DOHH2 (cell line): ENCODE measurements around the gene MYL12A.

Experiments used
- H3F3A ChIP-seq: fragments of 200-600 bp; sonication (generic), shearing (Covaris generic); 2 replicates; pipeline ENCODE4 v1.6.0; 2016; ENCODE audit warnings: antibody characterized with exemption, mild to moderate bottlenecking; ENCODE audit not compliant: control insufficient read depth, insufficient read depth
- H3K27ac ChIP-seq: fragments of 200-600 bp; sonication (generic); 2 replicates; pipeline ENCODE4 v1.5.1; 2014; ENCODE audit warnings: low read depth, mild to moderate bottlenecking, low read length, moderate library complexity
- H3K27me3 ChIP-seq: fragments of 200-600 bp; sonication (generic); 2 replicates; pipeline ENCODE4 v1.6.1; 2014; ENCODE audit warnings: mild to moderate bottlenecking, low read length, mixed read lengths; ENCODE audit not compliant: control insufficient read depth
- H3K36me3 ChIP-seq: fragments of 200-600 bp; sonication (generic); 2 replicates; pipeline ENCODE4 v1.6.1; 2014; ENCODE audit warnings: mild to moderate bottlenecking, low read length, moderate library complexity, mixed read lengths; ENCODE audit not compliant: control insufficient read depth
- H3K4me1 ChIP-seq: fragments of 200-600 bp; sonication (generic); 2 replicates; pipeline ENCODE4 v1.6.1; 2014; ENCODE audit warnings: mild to moderate bottlenecking, low read length, mixed read lengths; ENCODE audit not compliant: control insufficient read depth
- H3K4me2 ChIP-seq: fragments of 200-600 bp; sonication (generic); 2 replicates; pipeline ENCODE4 v1.6.0; 2014; ENCODE audit warnings: mild to moderate bottlenecking, low read length, moderate library complexity
- H3K4me3 ChIP-seq: fragments of 200-600 bp; sonication (generic); 2 replicates; pipeline ENCODE4 v1.5.1; 2014; ENCODE audit warnings: mild to moderate bottlenecking, low read length, mixed read lengths
- H3K79me2 ChIP-seq: fragments of 200-600 bp; sonication (generic); 2 replicates; pipeline ENCODE4 v1.6.1; 2014; ENCODE audit warnings: mild to moderate bottlenecking, low read length, mixed read lengths; ENCODE audit not compliant: control insufficient read depth
- H3K9me2 ChIP-seq: fragments of 200-600 bp; sonication (generic); replicated peaks from 2 replicates; pipeline ENCODE4 v1.6.1; 2014; ENCODE audit warnings: mild to moderate bottlenecking, low read length, mixed read lengths; ENCODE audit not compliant: control insufficient read depth
- H3K9me3 ChIP-seq: fragments of 200-600 bp; sonication (generic); 2 replicates; pipeline ENCODE4 v1.6.1; 2014; ENCODE audit warnings: antibody characterized with exemption, low read length, mixed read lengths; ENCODE audit not compliant: control insufficient read depth, insufficient read depth
- H4K20me1 ChIP-seq: fragments of 200-600 bp; sonication (generic); 2 replicates; pipeline ENCODE4 v1.6.0; 2014; ENCODE audit warnings: low read depth, mild to moderate bottlenecking, antibody characterized with exemption, low read length, moderate library complexity; ENCODE audit not compliant: control insufficient read depth, insufficient read depth
- EZH2phosphoT487 ChIP-seq: fragments of 200-600 bp; sonication (generic); IDR thresholded peaks from 2 replicates; pipeline ENCODE4 v1.6.1; 2017; ENCODE audit warnings: borderline replicate concordance, mild to moderate bottlenecking, antibody characterized with exemption, low read length, moderate library complexity, mixed read lengths
- TF ChIP-seq, protein P1 (sequence below): fragments of 200-600 bp; sonication (generic); IDR thresholded peaks from one replicate; pipeline ENCODE4 v1.5.1; 2014; ENCODE audit warnings: antibody characterized with exemption, mild to moderate bottlenecking, low read depth, low read length; ENCODE audit not compliant: poor library complexity, severe bottlenecking

The MYL12A gene

DNA sequence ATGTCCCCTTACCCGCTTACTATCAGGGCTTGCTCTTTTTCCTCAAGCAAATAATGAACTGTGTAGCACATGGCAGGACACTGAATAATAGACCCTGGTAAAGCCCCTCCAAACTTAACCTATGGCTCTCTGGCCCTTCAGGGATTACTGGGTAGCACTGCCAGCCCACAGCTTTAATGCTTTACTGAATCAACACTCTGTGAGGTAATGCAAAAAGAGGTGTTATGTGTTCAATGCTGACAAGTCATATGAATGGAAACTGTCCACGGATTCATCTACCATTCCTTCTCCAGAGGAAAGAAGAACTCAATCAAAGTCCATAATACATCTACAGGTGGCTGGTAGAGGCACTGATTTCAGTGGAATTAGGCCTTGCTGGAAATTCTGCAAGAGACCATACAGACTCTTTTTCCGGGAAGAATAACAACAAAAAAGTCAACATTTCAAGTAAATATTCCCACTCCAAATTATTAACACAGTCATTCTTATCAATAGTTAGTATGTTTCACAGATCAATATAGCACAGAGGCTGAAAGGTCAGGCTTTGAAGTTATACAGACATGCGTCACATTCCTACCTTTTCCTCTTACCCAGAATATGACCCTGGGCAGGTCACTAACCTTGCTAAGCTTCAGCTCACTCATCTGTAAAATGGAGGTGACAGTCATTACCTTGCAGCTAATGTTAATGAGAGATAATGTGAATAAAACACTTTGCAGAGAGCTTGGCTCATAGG is 14.0 kb upstream of the MYL12A start:
- H4K20me1 ChIP-seq, result no peaks in the 10 kb centered on the region
- no peaks in the 10 kb centered on the region for H3K36me3 ChIP-seq
- H3F3A ChIP-seq, result no peaks in the 10 kb centered on the region
- no peaks in the 10 kb centered on the region for H3K27me3 ChIP-seq
- H3K27ac ChIP-seq, result no peak overlapping the region
- TF ChIP-seq, protein P1, sequence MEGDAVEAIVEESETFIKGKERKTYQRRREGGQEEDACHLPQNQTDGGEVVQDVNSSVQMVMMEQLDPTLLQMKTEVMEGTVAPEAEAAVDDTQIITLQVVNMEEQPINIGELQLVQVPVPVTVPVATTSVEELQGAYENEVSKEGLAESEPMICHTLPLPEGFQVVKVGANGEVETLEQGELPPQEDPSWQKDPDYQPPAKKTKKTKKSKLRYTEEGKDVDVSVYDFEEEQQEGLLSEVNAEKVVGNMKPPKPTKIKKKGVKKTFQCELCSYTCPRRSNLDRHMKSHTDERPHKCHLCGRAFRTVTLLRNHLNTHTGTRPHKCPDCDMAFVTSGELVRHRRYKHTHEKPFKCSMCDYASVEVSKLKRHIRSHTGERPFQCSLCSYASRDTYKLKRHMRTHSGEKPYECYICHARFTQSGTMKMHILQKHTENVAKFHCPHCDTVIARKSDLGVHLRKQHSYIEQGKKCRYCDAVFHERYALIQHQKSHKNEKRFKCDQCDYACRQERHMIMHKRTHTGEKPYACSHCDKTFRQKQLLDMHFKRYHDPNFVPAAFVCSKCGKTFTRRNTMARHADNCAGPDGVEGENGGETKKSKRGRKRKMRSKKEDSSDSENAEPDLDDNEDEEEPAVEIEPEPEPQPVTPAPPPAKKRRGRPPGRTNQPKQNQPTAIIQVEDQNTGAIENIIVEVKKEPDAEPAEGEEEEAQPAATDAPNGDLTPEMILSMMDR, result no peak
- TF ChIP-seq EZH2phosphoT487, result no peak
- no peaks in the 10 kb centered on the region for H3K4me1 ChIP-seq
- H3K4me3 ChIP-seq, result no peak overlapping the region
- H3K4me2 ChIP-seq, result no peak overlapping the region
- no peaks in the 10 kb centered on the region for H3K79me2 ChIP-seq
- no peaks in the 10 kb centered on the region for H3K9me2 ChIP-seq
- no peaks in the 10 kb centered on the region for H3K9me3 ChIP-seq

DNA sequence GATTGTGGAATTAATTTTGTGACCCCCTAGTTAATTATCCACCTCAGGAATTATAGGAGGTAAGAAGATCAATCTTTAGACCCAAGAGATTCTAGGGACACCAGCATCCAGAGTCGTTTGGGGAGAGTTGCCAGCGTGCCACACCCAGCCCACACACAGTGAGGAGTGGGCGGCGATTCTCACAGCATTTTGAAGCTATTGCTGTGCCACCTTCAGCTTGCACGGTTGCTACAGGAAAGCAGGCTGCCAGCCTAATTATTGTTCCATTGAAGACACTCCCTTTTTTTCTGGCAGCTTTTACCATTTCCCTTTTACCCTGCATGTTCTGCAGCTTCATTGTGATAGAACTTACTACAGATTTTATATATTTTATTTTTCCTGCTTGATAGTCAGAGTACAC is 13.1 kb upstream of the MYL12A start:
- Histone ChIP-seq H3K9me2 (no peaks in the 10 kb centered on the region), H3K27ac (no peak overlapping the region), H3K79me2 (no peaks in the 10 kb centered on the region), H3K36me3 (no peaks in the 10 kb centered on the region), H3F3A (no peaks in the 10 kb centered on the region), H3K4me1 (no peaks in the 10 kb centered on the region), H4K20me1 (no peaks in the 10 kb centered on the region), H3K27me3 (no peaks in the 10 kb centered on the region), H3K4me2 (no peak overlapping the region), H3K9me3 (no peaks in the 10 kb centered on the region), H3K4me3 (no peak overlapping the region)
- TF ChIP-seq, protein P1, result no peak
- no peak for TF ChIP-seq EZH2phosphoT487

DNA sequence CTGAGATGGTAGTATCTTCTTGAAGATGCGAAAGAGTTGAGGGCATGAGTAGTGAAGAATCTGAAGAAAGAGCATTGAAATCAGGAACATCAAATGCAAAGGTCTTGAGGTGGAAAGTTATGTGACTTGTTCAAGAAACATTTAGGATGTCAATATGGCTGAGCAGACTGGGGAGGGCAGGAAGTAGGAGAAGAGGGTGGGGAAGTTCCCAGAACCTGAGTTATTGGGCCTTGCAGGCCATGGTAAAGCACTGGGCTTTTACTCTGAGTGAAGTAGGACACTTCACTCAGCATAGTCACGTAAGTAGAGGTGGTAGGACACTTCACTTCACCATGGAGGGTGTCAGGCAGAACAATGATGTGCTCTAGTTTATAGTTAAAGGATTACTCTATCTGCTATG is 11.8 kb upstream of the MYL12A start:
- Histone ChIP-seq H3K79me2 (no peaks in the 10 kb centered on the region), H3K9me3 (peaks cover 1% of the 10 kb centered on the region; the same call in 1 of the 2 replicates), H3F3A (no peaks in the 10 kb centered on the region), H3K4me3 (no peak overlapping the region), H4K20me1 (no peaks in the 10 kb centered on the region), H3K27me3 (no peaks in the 10 kb centered on the region), H3K36me3 (no peaks in the 10 kb centered on the region), H3K4me1 (no peaks in the 10 kb centered on the region), H3K4me2 (no peak overlapping the region), H3K27ac (no peak overlapping the region), H3K9me2 (no peaks in the 10 kb centered on the region)
- TF ChIP-seq EZH2phosphoT487, result no peak
- TF ChIP-seq, protein P1, result no peak
